A549 (cell line): ENCODE results near the gene C1QBP. TPM values are rescaled to one million over a fixed set of nuclear protein-coding genes. Genes with fewer than 3 reads are reported as not detected.
A peak's percentile ranks its signal among the peaks of the same experiment; 100 is the strongest.

Experiments
- ATAC-seq, 2 experiments: fragments of 200-7000 bp in 1 of 2; fragments of >200 bp in 1 of 2; cut with Nextera tagmentation in 1 of 2; cut with Tn5 transposase in 1 of 2; 3 replicates each; pipeline versions ENCODE4 v1.8.0 to v1.9.1; 2018 to 2020; ENCODE audit warnings: mild to moderate bottlenecking in 1 of 2, moderate library complexity in 1 of 2
- CTCF ChIA-PET: fragments of 300-600 bp; sonication (Branson Sonifier 250); formaldehyde crosslinking; extraction: SDS; loops from one replicate; lab custom pipeline; 2021; ENCODE audit warnings: antibody characterized with exemption, inconsistent platforms; lab: Yijun Ruan, JAX
- POLR2A ChIA-PET: fragments of 350-600 bp; formaldehyde crosslinking; extraction: SDS; loops from one replicate; lab custom pipeline; 2021; ENCODE audit warnings: antibody characterized with exemption, inconsistent platforms; lab: Yijun Ruan, JAX
- DNase-seq, 2 experiments: peaks; one replicate each; pipeline versions ENCODE4 v3.0.0 to v3.0.0-alpha.2; 2011 to 2016; ENCODE audit warnings: low read depth in 1 of 2, low spot score in 1 of 2
- FAIRE-seq: peaks from 2 replicates; lab custom pipeline; 2011; peaks lifted over from hg19 to GRCh38; lab: Jason Lieb, UNC
- H3K27ac ChIP-seq, 2 experiments: fragments of >200 bp; sonication (Bioruptor Twin); formaldehyde crosslinking; 3 replicates each; pipeline ENCODE4 v1.5.1; 2016 to 2017
- H3K4me1 ChIP-seq: fragments of >200 bp; sonication (Bioruptor Twin); formaldehyde crosslinking; 3 replicates; pipeline ENCODE4 v1.6.1; 2016
- H3K4me2 ChIP-seq: fragments of >200 bp; sonication (Bioruptor Twin); formaldehyde crosslinking; 3 replicates; pipeline ENCODE4 v1.6.1; 2016
- H3K4me3 ChIP-seq: fragments of >200 bp; sonication (Bioruptor Twin); formaldehyde crosslinking; 3 replicates; pipeline ENCODE4 v1.5.1; 2016
- H3K9me3 ChIP-seq: fragments of >200 bp; sonication (Bioruptor Twin); formaldehyde crosslinking; 3 replicates; pipeline ENCODE4 v1.6.1; 2016
- ATOH8 ChIP-seq: fragments of 250-450 bp; sonication (Bioruptor Pico); IDR thresholded peaks from 2 replicates; pipeline ENCODE4 v1.5.0; 2020; ENCODE audit warnings: low read depth, mild to moderate bottlenecking, moderate library complexity
- CHD2 ChIP-seq: fragments of 150-350 bp; IDR thresholded peaks from 2 replicates; pipeline ENCODE4 v1.6.1; 2014; ENCODE audit warnings: low read length; ENCODE audit not compliant: partially characterized antibody
- EHF ChIP-seq: fragments of 250-450 bp; sonication (Bioruptor Pico); IDR thresholded peaks from 2 replicates; pipeline ENCODE4 v1.5.0; 2020; ENCODE audit warnings: mild to moderate bottlenecking
- EP300 ChIP-seq, 2 experiments: fragments of >200 bp; sonication (Bioruptor Twin); formaldehyde crosslinking; IDR thresholded peaks; 2 replicates in 1 of 2; 3 replicates in 1 of 2; pipeline ENCODE4 v1.6.1; 2016 to 2017
- GATA3 ChIP-seq: IDR thresholded peaks from 2 replicates; pipeline ENCODE4 v1.6.1; 2012; ENCODE audit warnings: borderline replicate concordance
- HDAC2 ChIP-seq: fragments of 200-600 bp; sonication (generic); IDR thresholded peaks from 2 replicates; pipeline ENCODE4 v1.6.1; 2016
- JUN ChIP-seq, 2 experiments: fragments of >200 bp; sonication (Bioruptor Twin); formaldehyde crosslinking; IDR thresholded peaks; 2 replicates in 1 of 2; 3 replicates in 1 of 2; pipeline ENCODE4 v1.6.1; 2016 to 2017
- JUNB ChIP-seq: fragments of >200 bp; sonication (Bioruptor Twin); formaldehyde crosslinking; IDR thresholded peaks from 2 replicates; pipeline ENCODE4 v1.6.1; 2016
- KDM1A ChIP-seq: fragments of 200-600 bp; sonication (generic); IDR thresholded peaks from 2 replicates; pipeline ENCODE4 v1.6.1; 2016; ENCODE audit warnings: low read depth, mild to moderate bottlenecking
- KDM5A ChIP-seq: fragments of 200-600 bp; sonication (generic); IDR thresholded peaks from 2 replicates; pipeline ENCODE4 v1.6.1; 2016; ENCODE audit warnings: antibody characterized with exemption, mild to moderate bottlenecking
- MAX ChIP-seq: IDR thresholded peaks from 2 replicates; pipeline ENCODE4 v1.6.1; 2012
- MYC ChIP-seq: IDR thresholded peaks from 2 replicates; pipeline ENCODE4 v1.6.1; 2012; ENCODE audit warnings: mild to moderate bottlenecking, inconsistent platforms, low read length, improper control_type of control experiment, borderline replicate concordance
- NPAS2 ChIP-seq: fragments of 250-450 bp; sonication (Bioruptor Pico); IDR thresholded peaks from 2 replicates; pipeline ENCODE4 v1.8.0; 2022; ENCODE audit warnings: mild to moderate bottlenecking, moderate library complexity, borderline replicate concordance
- PHF8 ChIP-seq: fragments of 200-600 bp; sonication (generic); IDR thresholded peaks from 2 replicates; pipeline ENCODE4 v1.6.1; 2016; ENCODE audit warnings: low read depth, mild to moderate bottlenecking, antibody characterized with exemption, moderate library complexity, borderline replicate concordance
- POLR2A ChIP-seq: IDR thresholded peaks from 2 replicates; pipeline ENCODE4 v1.6.1; 2012; ENCODE audit warnings: mild to moderate bottlenecking, low read length
- RARB ChIP-seq: fragments of 250-450 bp; sonication (Bioruptor Pico); IDR thresholded peaks from 2 replicates; pipeline ENCODE4 v1.8.0; 2021; ENCODE audit warnings: mild to moderate bottlenecking, moderate library complexity
- TFCP2L1 ChIP-seq: fragments of 250-450 bp; sonication (Bioruptor Pico); IDR thresholded peaks from 2 replicates; pipeline ENCODE4 v1.5.0; 2021; ENCODE audit warnings: mild to moderate bottlenecking
- ZC3H11A ChIP-seq: fragments of 450-650 bp; IDR thresholded peaks from 2 replicates; pipeline ENCODE4 v1.6.1; 2014; ENCODE audit warnings: antibody characterized with exemption, mild to moderate bottlenecking
- ZNF302 ChIP-seq: fragments of 250-450 bp; sonication (Bioruptor Pico); IDR thresholded peaks from 2 replicates; pipeline ENCODE4 v1.9.0; 2021; ENCODE audit warnings: inconsistent platforms, mild to moderate bottlenecking, moderate library complexity
- ZSCAN20 ChIP-seq: fragments of 250-450 bp; sonication (Bioruptor Pico); IDR thresholded peaks from 2 replicates; pipeline ENCODE4 v1.8.0; 2022; ENCODE audit warnings: mild to moderate bottlenecking, moderate library complexity
- WGBS: methylation state at CpG from one replicate; pipeline ENCODE4 v1.1.6; 2017; ENCODE audit errors: missing lambda C conversion rate; 5-methylcytosine and 5-hydroxymethylcytosine counted together
- polyA plus RNA-seq, 4 experiments: library from polyadenylated mRNA; depleted of rRNA in 3 of 4; stranded (reverse); fragments of >200 nt; fragmentation: RNase III in 1 of 4; extraction: RNeasy Plus Mini Kit Qiagen cat#74134 plus additional on column Dnase treatment in 1 of 4; gene quantifications; 2 replicates in 3 of 4; 3 replicates in 1 of 4; pipeline ENCODE4 v1.2.3, GENCODE V29; 2011 to 2017
- TF ChIP-seq, protein P1 (sequence below): fragments of 450-650 bp; IDR thresholded peaks from 2 replicates; pipeline ENCODE4 v1.6.1; 2014; ENCODE audit warnings: antibody characterized with exemption
- TF ChIP-seq, protein P2 (sequence below): fragments of >200 bp; sonication (Bioruptor Twin); formaldehyde crosslinking; IDR thresholded peaks from 3 replicates; pipeline ENCODE4 v1.6.1; 2016

C1QBP gene
- polyA plus RNA-seq, 2 of the 4 experiments (the other 2 are of a cell fraction), result 557 to 683 TPM

DNA sequence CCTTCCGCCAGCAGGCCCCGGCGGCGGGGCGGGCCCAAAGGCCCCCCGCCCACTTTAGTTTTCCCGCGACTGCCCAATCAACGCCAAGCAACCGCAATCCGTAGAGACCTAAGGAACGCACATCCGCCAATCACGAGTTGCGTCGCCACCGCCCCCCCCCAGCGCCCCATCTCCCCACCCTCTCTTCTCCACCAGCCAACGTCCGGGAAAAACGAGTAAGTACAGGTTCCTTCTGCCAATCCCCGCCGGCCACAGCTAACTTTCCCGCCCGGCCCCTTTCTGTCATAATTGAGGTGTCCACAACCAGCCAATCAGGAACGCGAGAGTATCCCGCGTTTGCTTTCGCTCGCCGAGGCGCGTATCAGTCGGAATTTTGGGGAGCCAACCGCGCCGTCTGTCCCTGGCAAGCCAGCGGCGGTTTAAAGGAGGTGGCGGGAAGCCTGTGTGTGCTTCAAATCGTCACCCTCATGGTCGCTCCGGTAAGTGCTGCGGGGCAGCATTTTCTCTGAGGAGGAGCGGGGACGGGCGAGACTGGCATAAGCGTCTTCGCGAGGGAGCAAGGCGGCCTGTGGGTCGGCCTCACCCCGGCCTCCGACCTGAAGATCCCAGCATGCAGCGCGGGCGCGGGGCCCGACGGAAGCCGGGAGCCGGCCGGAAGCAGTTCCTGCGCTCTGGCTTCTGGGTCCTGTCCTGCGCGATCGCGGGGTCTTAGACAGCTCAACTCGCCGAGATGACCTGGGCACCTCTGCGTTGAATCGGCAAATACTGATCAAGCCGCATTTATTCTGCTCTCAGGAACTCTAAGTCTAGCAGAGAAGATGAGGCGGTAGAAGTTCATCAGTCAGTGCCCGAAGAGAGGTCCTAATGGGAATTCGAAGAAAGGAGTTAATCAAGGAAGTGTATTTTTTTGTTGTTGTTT is 47.5 kb upstream of the C1QBP start, which contains the start of gene MIS12 (continued):
- TF ChIP-seq, protein P1, sequence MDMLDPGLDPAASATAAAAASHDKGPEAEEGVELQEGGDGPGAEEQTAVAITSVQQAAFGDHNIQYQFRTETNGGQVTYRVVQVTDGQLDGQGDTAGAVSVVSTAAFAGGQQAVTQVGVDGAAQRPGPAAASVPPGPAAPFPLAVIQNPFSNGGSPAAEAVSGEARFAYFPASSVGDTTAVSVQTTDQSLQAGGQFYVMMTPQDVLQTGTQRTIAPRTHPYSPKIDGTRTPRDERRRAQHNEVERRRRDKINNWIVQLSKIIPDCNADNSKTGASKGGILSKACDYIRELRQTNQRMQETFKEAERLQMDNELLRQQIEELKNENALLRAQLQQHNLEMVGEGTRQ, result peak; percentile 40; the same call in 1 of the 2 replicates
- TF ChIP-seq GATA3, result no peak; the same call in 1 of the 2 replicates
- peak; percentile 45 for TF ChIP-seq ATOH8
- TF ChIP-seq KDM1A, result no peak
- no peak for TF ChIP-seq EP300 (IDR thresholded peaks at IDR 0.05)
- TF ChIP-seq RARB (CRISPR knock-in tag), result no peak
- peak; percentile 73 for TF ChIP-seq POLR2A
- TF ChIP-seq NPAS2 (CRISPR knock-in tag), result peak; percentile 54; the same call in 1 of the 2 replicates
- TF ChIP-seq ZC3H11A, result no peak
- TF ChIP-seq ZNF302 (CRISPR knock-in tag), result peak; percentile 56; the same call in 1 of the 2 replicates
- TF ChIP-seq EHF, result peak; percentile 95
- TF ChIP-seq ZSCAN20 (CRISPR knock-in tag), result no peak
- no peak for TF ChIP-seq CHD2

DNA sequence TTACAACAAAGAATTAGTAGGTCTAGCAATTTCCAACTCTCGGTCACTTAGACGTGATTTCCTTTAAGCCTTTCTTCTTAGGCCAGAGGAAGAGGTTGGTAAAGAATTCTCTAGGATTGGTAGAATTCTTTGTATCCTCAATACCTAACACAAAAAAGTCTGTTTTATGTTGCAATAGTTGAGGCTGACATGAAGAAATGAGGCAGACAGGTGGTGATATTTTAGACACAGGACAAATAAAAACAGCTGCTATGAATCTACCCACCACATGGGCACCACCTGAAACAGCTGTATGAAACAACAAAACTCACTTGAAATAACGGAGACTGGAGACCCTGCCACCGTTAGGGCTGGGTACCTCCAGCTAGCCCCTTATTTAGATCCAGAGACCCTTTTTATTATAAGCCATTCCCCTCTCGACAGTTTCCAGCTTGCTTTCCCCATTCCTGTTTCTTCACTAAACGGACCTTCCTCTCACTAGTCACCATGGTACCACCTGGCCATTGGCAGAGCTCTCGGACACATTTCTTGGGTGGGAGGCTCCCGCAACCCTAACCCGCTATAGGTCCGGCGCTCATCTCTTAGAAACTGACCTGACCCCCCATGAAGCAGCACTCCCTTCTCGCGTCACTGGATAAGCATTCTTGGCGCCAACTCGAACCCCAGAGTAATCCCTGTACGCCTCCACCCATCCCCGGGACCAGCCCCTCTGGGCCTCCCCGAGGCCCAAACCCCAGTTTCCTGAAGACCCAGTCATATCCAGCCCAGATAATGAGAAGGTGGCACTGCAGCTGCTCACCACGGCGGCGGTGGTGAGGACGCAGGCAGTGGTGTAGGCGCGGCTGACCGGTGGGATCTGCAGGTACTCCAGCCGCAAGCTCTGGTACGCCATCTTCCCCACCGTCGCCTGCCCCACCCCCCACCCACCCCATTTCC is 46.6 kb upstream of the C1QBP start, which contains the start of gene DERL2:
Gene DERL2 (minus strand): TSS at position 909 of the 936 bp plus-strand sequence. CDS start 17 bp downstream, at position 892.
- H3K4me2 ChIP-seq, result peak within 1 kb of the TSS; percentile 86
- 13% methylated on average over 16 of the region's 29 CpGs for WGBS
- DNase-seq (peak; percentile 63 to 74), ATAC-seq (peak; percentile 46 to 61)
- peak within 1 kb of the TSS; percentile 93 for H3K4me3 ChIP-seq
- no peak for TF ChIP-seq JUNB
- TF ChIP-seq HDAC2, result peak; percentile 53; the same call in 1 of the 2 replicates
- TF ChIP-seq JUN (IDR thresholded peaks at IDR 0.05), result peak in 1 of 2 experiments; percentile 74; a peak in 2 of 5 replicates
- peak; percentile 95 for TF ChIP-seq KDM5A
- TF ChIP-seq, protein P2, sequence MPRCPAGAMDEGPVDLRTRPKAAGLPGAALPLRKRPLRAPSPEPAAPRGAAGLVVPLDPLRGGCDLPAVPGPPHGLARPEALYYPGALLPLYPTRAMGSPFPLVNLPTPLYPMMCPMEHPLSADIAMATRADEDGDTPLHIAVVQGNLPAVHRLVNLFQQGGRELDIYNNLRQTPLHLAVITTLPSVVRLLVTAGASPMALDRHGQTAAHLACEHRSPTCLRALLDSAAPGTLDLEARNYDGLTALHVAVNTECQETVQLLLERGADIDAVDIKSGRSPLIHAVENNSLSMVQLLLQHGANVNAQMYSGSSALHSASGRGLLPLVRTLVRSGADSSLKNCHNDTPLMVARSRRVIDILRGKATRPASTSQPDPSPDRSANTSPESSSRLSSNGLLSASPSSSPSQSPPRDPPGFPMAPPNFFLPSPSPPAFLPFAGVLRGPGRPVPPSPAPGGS, result 0 out of 3 replicates have a peak, but pooled peaks have one; percentile 56
- TF ChIP-seq MAX, result no peak
- 0 out of 2 replicates have a peak, but pooled peaks have one; percentile 8 for TF ChIP-seq TFCP2L1
- TF ChIP-seq MYC, result 0 out of 2 replicates have a peak, but pooled peaks have one; percentile 34
- TF ChIP-seq PHF8, result peak; percentile 95; the same call in 1 of the 2 replicates
- peak; percentile 94 for TF ChIP-seq POLR2A
- TF ChIP-seq, all 56 proteins: peak for 8
- FAIRE-seq, result no peak
- ChIA-PET POLR2A (interaction anchor here (0.6 to 3.0 kb wide), 20 partner anchors 8 to 959 kb away, joined by 3 to 41 read pairs (median 4); partner anchors contain the start of genes C1QBP, DHX33, NUP88 and PIMREG), CTCF (interaction anchor here (1.4 to 5.7 kb wide), 4 partner anchors 10 to 46 kb away, joined by 3 to 43 read pairs (median 9); partner anchors contain the start of gene C1QBP)
- H3K27ac ChIP-seq, result peak within 1 kb of the TSS; percentile 93 to 95
- H3K9me3 ChIP-seq, result peaks cover 34% of the 10 kb centered on the region
- peaks cover 11% of the 10 kb centered on the region; the same call in 2 of the 3 replicates for H3K4me1 ChIP-seq
